HL-60 (cell line): ENCODE data around the gene NME2.

Experiments
- DNase-seq, 2 experiments: peaks; one replicate each; pipeline ENCODE4 v3.0.0-alpha.2; 2010 to 2020; ENCODE audit warnings: low read depth in 1 of 2, low spot score in 1 of 2
- H3K27ac ChIP-seq: fragments of 250-450 bp; sonication (Bioruptor Pico); replicated peaks from 2 replicates; pipeline ENCODE4 v1.5.1; 2020; ENCODE audit warnings: mild to moderate bottlenecking, moderate library complexity
- H3K27me3 ChIP-seq: fragments of 250-450 bp; sonication (Bioruptor Pico); 2 replicates; pipeline ENCODE4 v1.5.1; 2021; ENCODE audit warnings: mild to moderate bottlenecking, moderate library complexity; ENCODE audit not compliant: insufficient read depth, poor library complexity, severe bottlenecking
- H3K4me3 ChIP-seq: replicated peaks from 2 replicates; pipeline ENCODE4 v1.5.1; 2011; ENCODE audit warnings: mild to moderate bottlenecking, control low read depth, low read length; ENCODE audit not compliant: insufficient read depth
- CTCF ChIP-seq: IDR thresholded peaks from one replicate; pipeline ENCODE4 v1.5.1; 2011; ENCODE audit warnings: low read length, control low read depth, inconsistent platforms; ENCODE audit not compliant: insufficient read depth
- GABPA ChIP-seq: IDR thresholded peaks from 2 replicates; pipeline ENCODE4 v1.6.1; 2012; ENCODE audit warnings: low read depth
- POLR2AphosphoS5 ChIP-seq: IDR thresholded peaks from 2 replicates; pipeline ENCODE4 v1.6.1; 2012; ENCODE audit warnings: low read depth
- REST ChIP-seq: IDR thresholded peaks from 2 replicates; pipeline ENCODE4 v1.6.1; 2012; ENCODE audit warnings: low read depth; ENCODE audit not compliant: insufficient replicate concordance
- SPI1 ChIP-seq: IDR thresholded peaks from 2 replicates; pipeline ENCODE4 v1.6.1; 2012; ENCODE audit warnings: low read depth, mild to moderate bottlenecking, borderline replicate concordance

The NME2 gene

GRCh38 chr17:51124640-51125503 lies 41.3 kb upstream of the NME2 start:
- DNase-seq = no peak
- Histone ChIP-seq H3K27ac (no peak overlapping the region), H3K27me3 (no peaks in the 10 kb centered on the region), H3K4me3 (no peak overlapping the region)
- TF ChIP-seq SPI1 = no peak
- TF ChIP-seq CTCF = no peak
- TF ChIP-seq POLR2AphosphoS5 = no peak
- TF ChIP-seq REST = no peak
- TF ChIP-seq GABPA = no peak

GRCh38 chr17:51128076-51128475 lies 38.1 kb upstream of the NME2 start:
- Histone ChIP-seq H3K4me3 (no peak overlapping the region), H3K27ac (no peak overlapping the region), H3K27me3 (no peaks in the 10 kb centered on the region)
- DNase-seq = no peak
- no peak for TF ChIP-seq POLR2AphosphoS5
- TF ChIP-seq GABPA = no peak
- TF ChIP-seq CTCF = no peak
- no peak for TF ChIP-seq SPI1
- TF ChIP-seq REST = no peak

- TF ChIP-seq GABPA (no peak), REST (no peak), SPI1 (no peak), CTCF (no peak), POLR2AphosphoS5 (no peak)
- DNase-seq = no peak
These were observed 33.3 kb upstream of the NME2 start for GRCh38 chr17:51132964-51133319.

More at GRCh38 chr17:51132964-51133319, 33.3 kb upstream of the NME2 start:
- Histone ChIP-seq H3K27ac (no peak overlapping the region), H3K27me3 (no peaks in the 10 kb centered on the region), H3K4me3 (no peak overlapping the region)
